ENCODE measurements around the gene FAM222B. TPM values are rescaled to one million over a fixed set of nuclear protein-coding genes. Genes with fewer than 3 reads are reported as not detected.

Gene FAM222B
- polyA plus RNA-seq, 1 donor from 2014 or later, result 6.4 TPM

DNA sequence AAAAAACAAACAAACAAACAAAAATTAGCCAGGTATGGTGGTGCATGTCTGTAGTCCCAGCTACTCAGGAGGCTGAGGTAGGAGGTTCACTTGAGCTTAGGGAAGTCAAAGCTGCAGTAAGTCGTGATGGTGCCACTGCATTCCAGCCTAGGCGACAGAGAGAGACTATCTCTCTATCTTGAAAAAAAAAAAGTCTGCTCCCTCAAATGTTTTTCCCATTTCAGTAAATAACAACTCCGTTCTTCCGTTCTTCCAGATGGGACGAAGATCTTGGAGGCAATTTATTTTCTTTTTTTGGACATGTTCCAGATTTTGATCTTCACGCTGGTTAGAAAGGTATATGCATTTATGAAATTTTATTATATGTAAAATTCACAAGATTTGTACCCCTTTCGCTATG is 31.2 kb upstream of the FAM222B start:
- Histone ChIP-seq H3K79me2 (replicated peaks; ENCODE audit: insufficient read depth, low read length) (no peaks in the 10 kb centered on the region), H4K20me1 (ENCODE audit: insufficient read depth) (no peaks in the 10 kb centered on the region), H3K9ac (ENCODE audit: low read length) (no peak overlapping the region), H3K4me3 (ENCODE audit: low read length) (no peak overlapping the region), H3F3A (ENCODE audit: insufficient read depth, low read length, poor library complexity, severe bottlenecking) (no peaks in the 10 kb centered on the region), H3K9me2 (ENCODE audit: insufficient read depth, low read length) (no peaks in the 10 kb centered on the region), H3K4me2 (ENCODE audit: low read length) (no peak overlapping the region), H3K27ac (ENCODE audit: low read length) (no peak overlapping the region), H3K9me3 (ENCODE audit: low read length) (no peaks in the 10 kb centered on the region), H2AFZ (ENCODE audit: low read depth, low read length) (no peak overlapping the region), H3K36me3 (ENCODE audit: insufficient read depth, low read length) (no peaks in the 10 kb centered on the region), H3K27me3 (ENCODE audit: insufficient read depth, low read depth, low read length) (no peaks in the 10 kb centered on the region)
- TF ChIP-seq POLR2AphosphoS5 (IDR thresholded peaks at IDR 0.05) (no peak), SMC3 (conservative IDR thresholded peaks at IDR 0.05; ENCODE audit: poor library complexity) (no peak), RAD21 (conservative IDR thresholded peaks at IDR 0.05) (no peak), EP300 (conservative IDR thresholded peaks at IDR 0.05; ENCODE audit: poor library complexity, severe bottlenecking) (no peak), TAF1 (IDR thresholded peaks at IDR 0.05; ENCODE audit: low read depth) (no peak), EZH2 (IDR thresholded peaks at IDR 0.05; ENCODE audit: borderline replicate concordance, insufficient read depth, low read length, poor library complexity, severe bottlenecking) (no peak), MXI1 (conservative IDR thresholded peaks at IDR 0.05; ENCODE audit: poor library complexity, severe bottlenecking) (no peak)
- TF ChIP-seq, protein P1, sequence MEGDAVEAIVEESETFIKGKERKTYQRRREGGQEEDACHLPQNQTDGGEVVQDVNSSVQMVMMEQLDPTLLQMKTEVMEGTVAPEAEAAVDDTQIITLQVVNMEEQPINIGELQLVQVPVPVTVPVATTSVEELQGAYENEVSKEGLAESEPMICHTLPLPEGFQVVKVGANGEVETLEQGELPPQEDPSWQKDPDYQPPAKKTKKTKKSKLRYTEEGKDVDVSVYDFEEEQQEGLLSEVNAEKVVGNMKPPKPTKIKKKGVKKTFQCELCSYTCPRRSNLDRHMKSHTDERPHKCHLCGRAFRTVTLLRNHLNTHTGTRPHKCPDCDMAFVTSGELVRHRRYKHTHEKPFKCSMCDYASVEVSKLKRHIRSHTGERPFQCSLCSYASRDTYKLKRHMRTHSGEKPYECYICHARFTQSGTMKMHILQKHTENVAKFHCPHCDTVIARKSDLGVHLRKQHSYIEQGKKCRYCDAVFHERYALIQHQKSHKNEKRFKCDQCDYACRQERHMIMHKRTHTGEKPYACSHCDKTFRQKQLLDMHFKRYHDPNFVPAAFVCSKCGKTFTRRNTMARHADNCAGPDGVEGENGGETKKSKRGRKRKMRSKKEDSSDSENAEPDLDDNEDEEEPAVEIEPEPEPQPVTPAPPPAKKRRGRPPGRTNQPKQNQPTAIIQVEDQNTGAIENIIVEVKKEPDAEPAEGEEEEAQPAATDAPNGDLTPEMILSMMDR (IDR thresholded peaks at IDR 0.05; ENCODE audit: poor library complexity, severe bottlenecking), result no peak
- TF ChIP-seq, protein P2, sequence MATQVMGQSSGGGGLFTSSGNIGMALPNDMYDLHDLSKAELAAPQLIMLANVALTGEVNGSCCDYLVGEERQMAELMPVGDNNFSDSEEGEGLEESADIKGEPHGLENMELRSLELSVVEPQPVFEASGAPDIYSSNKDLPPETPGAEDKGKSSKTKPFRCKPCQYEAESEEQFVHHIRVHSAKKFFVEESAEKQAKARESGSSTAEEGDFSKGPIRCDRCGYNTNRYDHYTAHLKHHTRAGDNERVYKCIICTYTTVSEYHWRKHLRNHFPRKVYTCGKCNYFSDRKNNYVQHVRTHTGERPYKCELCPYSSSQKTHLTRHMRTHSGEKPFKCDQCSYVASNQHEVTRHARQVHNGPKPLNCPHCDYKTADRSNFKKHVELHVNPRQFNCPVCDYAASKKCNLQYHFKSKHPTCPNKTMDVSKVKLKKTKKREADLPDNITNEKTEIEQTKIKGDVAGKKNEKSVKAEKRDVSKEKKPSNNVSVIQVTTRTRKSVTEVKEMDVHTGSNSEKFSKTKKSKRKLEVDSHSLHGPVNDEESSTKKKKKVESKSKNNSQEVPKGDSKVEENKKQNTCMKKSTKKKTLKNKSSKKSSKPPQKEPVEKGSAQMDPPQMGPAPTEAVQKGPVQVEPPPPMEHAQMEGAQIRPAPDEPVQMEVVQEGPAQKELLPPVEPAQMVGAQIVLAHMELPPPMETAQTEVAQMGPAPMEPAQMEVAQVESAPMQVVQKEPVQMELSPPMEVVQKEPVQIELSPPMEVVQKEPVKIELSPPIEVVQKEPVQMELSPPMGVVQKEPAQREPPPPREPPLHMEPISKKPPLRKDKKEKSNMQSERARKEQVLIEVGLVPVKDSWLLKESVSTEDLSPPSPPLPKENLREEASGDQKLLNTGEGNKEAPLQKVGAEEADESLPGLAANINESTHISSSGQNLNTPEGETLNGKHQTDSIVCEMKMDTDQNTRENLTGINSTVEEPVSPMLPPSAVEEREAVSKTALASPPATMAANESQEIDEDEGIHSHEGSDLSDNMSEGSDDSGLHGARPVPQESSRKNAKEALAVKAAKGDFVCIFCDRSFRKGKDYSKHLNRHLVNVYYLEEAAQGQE (IDR thresholded peaks at IDR 0.05; ENCODE audit: borderline replicate concordance), result no peak

DNA sequence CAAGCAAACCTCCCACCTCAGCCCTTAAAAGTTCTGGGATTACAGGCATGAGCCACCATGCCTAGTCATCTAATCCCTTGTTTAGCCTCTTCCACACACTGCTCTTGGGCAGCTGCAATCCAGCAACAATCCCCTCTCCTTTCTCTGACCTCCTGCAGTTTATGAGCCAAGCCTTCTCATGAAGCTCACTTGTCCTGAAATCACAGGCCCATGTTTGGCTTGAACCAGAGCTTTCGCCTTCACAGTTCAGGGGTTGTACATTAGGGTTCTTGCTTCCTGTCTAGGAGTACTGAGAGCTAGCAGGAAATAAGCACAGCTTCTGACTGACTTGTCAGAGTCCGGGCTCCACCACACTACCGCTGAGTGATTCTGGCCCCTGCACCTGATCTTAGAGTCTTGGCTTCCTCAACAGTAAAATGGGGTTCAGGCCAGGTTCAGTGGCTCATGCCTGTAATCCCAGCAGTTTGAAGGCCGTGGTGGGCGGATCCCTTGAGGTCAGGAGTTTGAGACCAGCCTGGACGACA is 28.5 kb upstream of the FAM222B start:
- H3K79me2 ChIP-seq (replicated peaks; ENCODE audit: insufficient read depth, low read length), result no peaks in the 10 kb centered on the region
- H3K4me2 ChIP-seq (ENCODE audit: low read length), result no peak overlapping the region
- H3K27ac ChIP-seq (ENCODE audit: low read length), result no peak overlapping the region
- H4K20me1 ChIP-seq (ENCODE audit: insufficient read depth), result no peaks in the 10 kb centered on the region
- H2AFZ ChIP-seq (ENCODE audit: low read depth, low read length), result no peak overlapping the region
- no peaks in the 10 kb centered on the region for H3K27me3 ChIP-seq (ENCODE audit: insufficient read depth, low read depth, low read length)
- H3K9ac ChIP-seq (ENCODE audit: low read length), result no peak overlapping the region
- H3K9me3 ChIP-seq (ENCODE audit: low read length), result no peaks in the 10 kb centered on the region
- H3K36me3 ChIP-seq (ENCODE audit: insufficient read depth, low read length), result no peaks in the 10 kb centered on the region
- no peaks in the 10 kb centered on the region for H3F3A ChIP-seq (ENCODE audit: insufficient read depth, low read length, poor library complexity, severe bottlenecking)
- no peak overlapping the region for H3K4me3 ChIP-seq (ENCODE audit: low read length)
- no peak for TF ChIP-seq POLR2AphosphoS5 (IDR thresholded peaks at IDR 0.05)
- TF ChIP-seq EZH2 (IDR thresholded peaks at IDR 0.05; ENCODE audit: borderline replicate concordance, insufficient read depth, low read length, poor library complexity, severe bottlenecking), result no peak
- TF ChIP-seq SMC3 (conservative IDR thresholded peaks at IDR 0.05; ENCODE audit: poor library complexity), result no peak
- TF ChIP-seq, protein P2 (IDR thresholded peaks at IDR 0.05; ENCODE audit: borderline replicate concordance), result no peak
- no peak for TF ChIP-seq EP300 (conservative IDR thresholded peaks at IDR 0.05; ENCODE audit: poor library complexity, severe bottlenecking)
- TF ChIP-seq, protein P1 (IDR thresholded peaks at IDR 0.05; ENCODE audit: poor library complexity, severe bottlenecking), result no peak
- no peak for TF ChIP-seq RAD21 (conservative IDR thresholded peaks at IDR 0.05)
- TF ChIP-seq TAF1 (IDR thresholded peaks at IDR 0.05; ENCODE audit: low read depth), result no peak
- no peak for TF ChIP-seq MXI1 (conservative IDR thresholded peaks at IDR 0.05; ENCODE audit: poor library complexity, severe bottlenecking)
- no peaks in the 10 kb centered on the region for H3K9me2 ChIP-seq (ENCODE audit: insufficient read depth, low read length)
